Tibial nerve (tissue), 4 donors: Measurements from ENCODE around the gene ALKBH4.
"Not testable (repeated sequence)": the region's sequence is repeated elsewhere in the genome, so short reads cannot be mapped to it uniquely, and the experiment has no call there.

Source experiments
- EP300 ChIP-seq, 2 donors: sonication (generic); formaldehyde crosslinking; IDR thresholded peaks; one replicate each; pipeline ENCODE4 v1.6.1; 2017; ENCODE audit warnings: antibody characterized with exemption in 2 of 2, mild to moderate bottlenecking in 1 of 2
- POLR2A ChIP-seq, 2 donors: fragments of 450-650 bp; IDR thresholded peaks; one replicate each; pipeline ENCODE4 v1.6.1; 2017; ENCODE audit warnings: antibody characterized with exemption in 2 of 2, mild to moderate bottlenecking in 2 of 2, moderate library complexity in 2 of 2
- TF ChIP-seq, protein P1 (sequence below), 5 experiments: fragments of 200-600 bp in 3 of 5; fragments of 450-650 bp in 2 of 5; sonication (generic) in 3 of 5; IDR thresholded peaks; one replicate each; pipeline ENCODE4 v1.5.1; 2016 to 2019; ENCODE audit warnings: antibody characterized with exemption in 5 of 5, mild to moderate bottlenecking in 3 of 5, moderate library complexity in 2 of 5

DNA sequence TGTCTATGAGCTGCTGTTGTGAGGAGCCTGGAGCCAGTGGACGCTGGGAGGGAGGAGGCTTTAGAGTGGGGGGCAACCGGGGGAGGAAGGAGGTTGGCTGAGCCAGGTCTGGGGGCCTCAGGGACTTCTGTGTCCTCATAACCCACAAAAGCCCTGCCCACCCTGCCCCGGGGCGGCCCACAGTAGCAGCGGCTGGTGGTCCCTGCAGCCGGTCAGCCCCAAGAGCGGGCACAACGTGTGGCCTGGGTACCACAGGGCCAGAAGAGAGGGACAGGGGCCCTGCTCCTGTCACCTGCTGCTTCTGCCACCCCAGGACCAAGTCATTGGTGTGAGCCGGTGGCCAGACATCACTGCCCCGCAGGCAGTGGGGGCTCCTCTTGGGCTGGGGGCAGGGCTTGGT, 17.3 kb upstream of the ALKBH4 start:
- TF ChIP-seq EP300, POLR2A (IDR thresholded peaks at IDR 0.05): not testable (repeated sequence)
- TF ChIP-seq, protein P1, sequence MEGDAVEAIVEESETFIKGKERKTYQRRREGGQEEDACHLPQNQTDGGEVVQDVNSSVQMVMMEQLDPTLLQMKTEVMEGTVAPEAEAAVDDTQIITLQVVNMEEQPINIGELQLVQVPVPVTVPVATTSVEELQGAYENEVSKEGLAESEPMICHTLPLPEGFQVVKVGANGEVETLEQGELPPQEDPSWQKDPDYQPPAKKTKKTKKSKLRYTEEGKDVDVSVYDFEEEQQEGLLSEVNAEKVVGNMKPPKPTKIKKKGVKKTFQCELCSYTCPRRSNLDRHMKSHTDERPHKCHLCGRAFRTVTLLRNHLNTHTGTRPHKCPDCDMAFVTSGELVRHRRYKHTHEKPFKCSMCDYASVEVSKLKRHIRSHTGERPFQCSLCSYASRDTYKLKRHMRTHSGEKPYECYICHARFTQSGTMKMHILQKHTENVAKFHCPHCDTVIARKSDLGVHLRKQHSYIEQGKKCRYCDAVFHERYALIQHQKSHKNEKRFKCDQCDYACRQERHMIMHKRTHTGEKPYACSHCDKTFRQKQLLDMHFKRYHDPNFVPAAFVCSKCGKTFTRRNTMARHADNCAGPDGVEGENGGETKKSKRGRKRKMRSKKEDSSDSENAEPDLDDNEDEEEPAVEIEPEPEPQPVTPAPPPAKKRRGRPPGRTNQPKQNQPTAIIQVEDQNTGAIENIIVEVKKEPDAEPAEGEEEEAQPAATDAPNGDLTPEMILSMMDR (IDR thresholded peaks at IDR 0.05) = not testable (repeated sequence)
